Measurements from ENCODE around the gene SLC16A12. TPM values are rescaled to one million over a fixed set of nuclear protein-coding genes. Genes with fewer than 3 reads are reported as not detected.

The SLC16A12 gene
- total RNA-seq, 3 donors from 2014 or later (not counting 1 experiment from before 2014, with no cell fraction given), result not detected

GRCh38 chr10:89552213-89552612 is 16.8 kb upstream of the SLC16A12 start:
- H3K36me3 Mint-ChIP-seq, result no peaks in the 10 kb centered on the region
- Histone ChIP-seq H3K4me3 (ENCODE audit: low read length) (no peak overlapping the region), H3K9me3 (ENCODE audit: control insufficient read depth, insufficient read depth, low read length) (no peaks in the 10 kb centered on the region), H3K4me1 (ENCODE audit: control insufficient read depth, insufficient read depth, low read length) (no peaks in the 10 kb centered on the region), H3K27me3 (ENCODE audit: control insufficient read depth, insufficient read depth, low read length) (no peaks in the 10 kb centered on the region), H3K27ac (ENCODE audit: low read length) (no peak overlapping the region), H3K36me3 (ENCODE audit: control insufficient read depth, insufficient read depth, low read length) (no peaks in the 10 kb centered on the region)
- H3K27me3 Mint-ChIP-seq (ENCODE audit: low read depth in 2 of 2), result peaks cover 13 to 14% of the 10 kb centered on the region in 2 donors
- DNase-seq (no peak), ATAC-seq (no peak)
- TF ChIP-seq CTCF (IDR thresholded peaks at IDR 0.05), result no peak
- no peak overlapping the region for H3K4me3 Mint-ChIP-seq
- intact Hi-C loops (cut with micrococcal nuclease), result no loop called here
- H3K27ac Mint-ChIP-seq, result no peak overlapping the region
- H3K9me3 Mint-ChIP-seq, result no peaks in the 10 kb centered on the region
- no peaks in the 10 kb centered on the region for H3K4me1 Mint-ChIP-seq
- WGBS (ENCODE audit: insufficient coverage), result 83% methylated on average over 2 of the region's 4 CpGs

DNA sequence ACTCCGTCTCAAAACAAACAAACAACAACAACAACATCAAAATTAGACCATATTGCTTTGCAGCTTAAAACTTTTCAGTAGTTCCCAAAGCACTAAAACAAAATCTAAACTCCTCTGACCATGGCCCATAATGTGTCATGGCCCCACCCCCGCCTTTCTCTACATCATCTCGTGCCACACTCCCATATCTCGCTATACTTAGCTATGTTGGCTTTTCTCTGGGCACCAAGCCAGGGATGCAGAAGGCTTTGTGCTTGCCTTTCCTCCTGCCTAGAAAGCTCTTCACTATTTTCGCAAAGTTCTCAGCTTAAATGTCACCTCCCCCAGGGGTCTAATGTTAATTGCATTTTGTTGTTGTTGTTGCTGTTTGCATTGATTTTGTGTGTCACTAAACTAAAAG is 15.1 kb upstream of the SLC16A12 start:
- ATAC-seq (no peak), DNase-seq (no peak)
- intact Hi-C loops (cut with micrococcal nuclease), result no loop called here
- 85% methylated on average over 4 of the region's 5 CpGs for WGBS (ENCODE audit: insufficient coverage)
- Histone ChIP-seq H3K4me3 (ENCODE audit: low read length) (no peak overlapping the region), H3K9me3 (ENCODE audit: control insufficient read depth, insufficient read depth, low read length) (no peaks in the 10 kb centered on the region), H3K4me1 (ENCODE audit: control insufficient read depth, insufficient read depth, low read length) (no peaks in the 10 kb centered on the region), H3K36me3 (ENCODE audit: control insufficient read depth, insufficient read depth, low read length) (no peaks in the 10 kb centered on the region), H3K27ac (ENCODE audit: low read length) (no peak overlapping the region), H3K27me3 (ENCODE audit: control insufficient read depth, insufficient read depth, low read length) (no peaks in the 10 kb centered on the region)
- no peaks in the 10 kb centered on the region for H3K36me3 Mint-ChIP-seq
- no peaks in the 10 kb centered on the region for H3K9me3 Mint-ChIP-seq
- H3K4me3 Mint-ChIP-seq, result no peak overlapping the region
- TF ChIP-seq CTCF (IDR thresholded peaks at IDR 0.05), result no peak
- peaks cover 13 to 14% of the 10 kb centered on the region in 2 donors for H3K27me3 Mint-ChIP-seq (ENCODE audit: low read depth in 2 of 2)
- no peak overlapping the region for H3K27ac Mint-ChIP-seq
- no peaks in the 10 kb centered on the region for H3K4me1 Mint-ChIP-seq

- Mint-ChIP-seq H3K4me1 (no peaks in the 10 kb centered on the region), H3K27ac (no peak overlapping the region), H3K27me3 (ENCODE audit: low read depth in 2 of 2) (peaks cover 13 to 14% of the 10 kb centered on the region in 2 donors), H3K36me3 (no peaks in the 10 kb centered on the region), H3K9me3 (no peaks in the 10 kb centered on the region), H3K4me3 (no peak overlapping the region)
- H3K36me3 ChIP-seq (ENCODE audit: control insufficient read depth, insufficient read depth, low read length), result no peaks in the 10 kb centered on the region
- no peaks in the 10 kb centered on the region for H3K4me1 ChIP-seq (ENCODE audit: control insufficient read depth, insufficient read depth, low read length)
- ATAC-seq (no peak), DNase-seq (no peak)
- H3K27me3 ChIP-seq (ENCODE audit: control insufficient read depth, insufficient read depth, low read length), result no peaks in the 10 kb centered on the region
- no peak overlapping the region for H3K4me3 ChIP-seq (ENCODE audit: low read length)
- no peaks in the 10 kb centered on the region for H3K9me3 ChIP-seq (ENCODE audit: control insufficient read depth, insufficient read depth, low read length)
- H3K27ac ChIP-seq (ENCODE audit: low read length), result no peak overlapping the region
- 67% methylated on average over 1 of the region's 1 CpG for WGBS (ENCODE audit: insufficient coverage)
- no peak for TF ChIP-seq CTCF (IDR thresholded peaks at IDR 0.05)
- intact Hi-C loops (cut with micrococcal nuclease), result no loop called here
These were observed 14.1 kb upstream of the SLC16A12 start for GRCh38 chr10:89549510-89549909.

- H3K27me3 ChIP-seq (ENCODE audit: control insufficient read depth, insufficient read depth, low read length), result no peaks in the 10 kb centered on the region
- WGBS (ENCODE audit: insufficient coverage), result 72% methylated on average over 6 of the region's 6 CpGs
- no peaks in the 10 kb centered on the region for H3K9me3 Mint-ChIP-seq
- ATAC-seq, result no peak
- no peak overlapping the region for H3K27ac ChIP-seq (ENCODE audit: low read length)
- no peaks in the 10 kb centered on the region for H3K36me3 Mint-ChIP-seq
- no peak overlapping the region for H3K4me3 ChIP-seq (ENCODE audit: low read length)
- no peak for DNase-seq
- H3K4me3 Mint-ChIP-seq, result no peak overlapping the region
- no peak for TF ChIP-seq CTCF (IDR thresholded peaks at IDR 0.05)
- H3K4me1 ChIP-seq (ENCODE audit: control insufficient read depth, insufficient read depth, low read length), result no peaks in the 10 kb centered on the region
- H3K36me3 ChIP-seq (ENCODE audit: control insufficient read depth, insufficient read depth, low read length), result no peaks in the 10 kb centered on the region
- no peaks in the 10 kb centered on the region for H3K9me3 ChIP-seq (ENCODE audit: control insufficient read depth, insufficient read depth, low read length)
- H3K4me1 Mint-ChIP-seq, result no peaks in the 10 kb centered on the region
- H3K27ac Mint-ChIP-seq, result no peak overlapping the region
- peaks cover 13 to 14% of the 10 kb centered on the region in 2 donors for H3K27me3 Mint-ChIP-seq (ENCODE audit: low read depth in 2 of 2)
- intact Hi-C loops (cut with micrococcal nuclease), result no loop called here
These were observed 13.3 kb upstream of the SLC16A12 start for GRCh38 chr10:89548673-89549072.
